WTC11 (cell line): ENCODE measurements around the gene ADGRL1.

Experiments
- CBFB ChIP-seq: sonication (generic); formaldehyde crosslinking; IDR thresholded peaks from 2 replicates; pipeline ENCODE4 v1.8.1; 2022; ENCODE audit warnings: mild to moderate bottlenecking, low read depth, missing genetic modification reagents
- CREB1 ChIP-seq: sonication (generic); formaldehyde crosslinking; IDR thresholded peaks from 2 replicates; pipeline ENCODE4 v1.8.0; 2023; ENCODE audit warnings: mild to moderate bottlenecking, missing genetic modification reagents
- CTCF ChIP-seq: fragments of 200-600 bp; IDR thresholded peaks from 2 replicates; pipeline ENCODE4 v1.8.0; 2022; ENCODE audit warnings: antibody characterized with exemption
- ESRRA ChIP-seq: sonication (generic); formaldehyde crosslinking; IDR thresholded peaks from 2 replicates; pipeline ENCODE4 v1.8.1; 2022; ENCODE audit warnings: mild to moderate bottlenecking, missing genetic modification reagents, borderline replicate concordance
- HMGA2 ChIP-seq: fragments of 250-450 bp; sonication (Bioruptor Pico); IDR thresholded peaks from 2 replicates; pipeline ENCODE4 v1.4.0; 2021; ENCODE audit warnings: mild to moderate bottlenecking, moderate library complexity
- KAT7 ChIP-seq: sonication (generic); formaldehyde crosslinking; IDR thresholded peaks from 2 replicates; pipeline ENCODE4 v1.8.1; 2023; ENCODE audit warnings: missing genetic modification reagents, mild to moderate bottlenecking, borderline replicate concordance
- NR2C2 ChIP-seq: sonication (generic); formaldehyde crosslinking; IDR thresholded peaks from 2 replicates; pipeline ENCODE4 v1.8.0; 2022; ENCODE audit warnings: mild to moderate bottlenecking, missing genetic modification reagents
- PRRX2 ChIP-seq: fragments of 250-450 bp; sonication (Bioruptor Pico); IDR thresholded peaks from 2 replicates; pipeline ENCODE4 v1.8.0; 2021; ENCODE audit warnings: mild to moderate bottlenecking
- USF2 ChIP-seq: sonication (generic); formaldehyde crosslinking; IDR thresholded peaks from 2 replicates; pipeline ENCODE4 v1.8.1; 2023; ENCODE audit warnings: mild to moderate bottlenecking, missing genetic modification reagents, moderate library complexity
- ZBTB43 ChIP-seq: sonication (generic); formaldehyde crosslinking; IDR thresholded peaks from 2 replicates; pipeline ENCODE4 v1.8.1; 2023; ENCODE audit warnings: mild to moderate bottlenecking, missing genetic modification reagents

GRCh38 chr19:14146789-14147216 lies 59.2 kb downstream of the ADGRL1 start:
- TF ChIP-seq NR2C2 (CRISPR knock-in tag) (no peak), CTCF (no peak), CBFB (CRISPR knock-in tag) (no peak), CREB1 (CRISPR knock-in tag) (no peak), PRRX2 (no peak), USF2 (CRISPR knock-in tag) (no peak), ESRRA (CRISPR knock-in tag) (no peak), HMGA2 (CRISPR knock-in tag) (no peak), ZBTB43 (no peak), KAT7 (CRISPR knock-in tag) (no peak)
